ENCODE data around the gene ADCY9.
A peak's percentile ranks its signal among the peaks of the same experiment; 100 is the strongest.

The ADCY9 gene

GRCh38 chr16:4011225-4011939, 104.9 kb downstream of the ADCY9 start:
- Mint-ChIP-seq H3K4me1 (peaks cover 5% of the 10 kb centered on the region in 2 donors), H3K27ac (no peak overlapping the region), H3K36me3 (peaks cover 0 to 3% of the 10 kb centered on the region in 2 donors), H3K27me3 (no peaks in the 10 kb centered on the region), H3K9me3 (no peaks in the 10 kb centered on the region), H3K4me3 (no peak overlapping the region)
- DNase-seq (no peak), ATAC-seq (replicated peaks) (no peak)

GRCh38 chr16:4010225-4011158, 105.8 kb downstream of the ADCY9 start:
- no peak for ATAC-seq (replicated peaks)
- DNase-seq, result no peak
- H3K27ac Mint-ChIP-seq, result no peak overlapping the region
- no peaks in the 10 kb centered on the region for H3K27me3 Mint-ChIP-seq
- H3K4me3 Mint-ChIP-seq, result no peak overlapping the region
- peaks cover 0 to 3% of the 10 kb centered on the region in 2 donors for H3K36me3 Mint-ChIP-seq
- no peaks in the 10 kb centered on the region for H3K4me1 Mint-ChIP-seq
- H3K9me3 Mint-ChIP-seq, result no peaks in the 10 kb centered on the region

GRCh38 chr16:4009177-4009576, 107.1 kb downstream of the ADCY9 start:
- Mint-ChIP-seq H3K4me3 (no peak overlapping the region), H3K4me1 (no peaks in the 10 kb centered on the region), H3K36me3 (peaks cover 0 to 3% of the 10 kb centered on the region in 2 donors), H3K9me3 (no peaks in the 10 kb centered on the region), H3K27ac (no peak overlapping the region), H3K27me3 (no peaks in the 10 kb centered on the region)
- ATAC-seq (replicated peaks) (no peak), DNase-seq (no peak)

GRCh38 chr16:4008116-4008515, 108.1 kb downstream of the ADCY9 start:
- Mint-ChIP-seq H3K27me3 (no peaks in the 10 kb centered on the region), H3K27ac (no peak overlapping the region), H3K4me1 (no peaks in the 10 kb centered on the region), H3K36me3 (peaks cover 3% of the 10 kb centered on the region in 2 donors), H3K9me3 (no peaks in the 10 kb centered on the region), H3K4me3 (no peak overlapping the region)
- no peak for ATAC-seq (replicated peaks)
- no peak for DNase-seq

- Mint-ChIP-seq H3K4me1 (no peaks in the 10 kb centered on the region), H3K36me3 (peaks cover 3% of the 10 kb centered on the region in 2 donors), H3K9me3 (no peaks in the 10 kb centered on the region), H3K27me3 (no peaks in the 10 kb centered on the region), H3K27ac (no peak overlapping the region), H3K4me3 (no peak overlapping the region)
- DNase-seq (no peak), ATAC-seq (replicated peaks) (no peak)
Measured at GRCh38 chr16:4006397-4006999, 109.7 kb downstream of the ADCY9 start.

GRCh38 chr16:4005731-4006130, 110.5 kb downstream of the ADCY9 start:
- H3K27me3 Mint-ChIP-seq, result no peaks in the 10 kb centered on the region
- no peak for ATAC-seq (replicated peaks)

GRCh38 chr16:4005281-4005680, 111.0 kb downstream of the ADCY9 start:
- Mint-ChIP-seq H3K27me3 (no peaks in the 10 kb centered on the region), H3K4me1 (no peaks in the 10 kb centered on the region), H3K36me3 (peaks cover 3% of the 10 kb centered on the region in 2 donors), H3K27ac (no peak overlapping the region), H3K9me3 (no peaks in the 10 kb centered on the region), H3K4me3 (no peak overlapping the region)
- ATAC-seq (replicated peaks), result no peak
- DNase-seq, result no peak

More at GRCh38 chr16:4005731-4006130, 110.5 kb downstream of the ADCY9 start:
- no peaks in the 10 kb centered on the region for H3K9me3 Mint-ChIP-seq
- peaks cover 3% of the 10 kb centered on the region in 2 donors for H3K36me3 Mint-ChIP-seq
- no peak overlapping the region for H3K4me3 Mint-ChIP-seq
- no peak for DNase-seq
- H3K4me1 Mint-ChIP-seq, result no peaks in the 10 kb centered on the region
- H3K27ac Mint-ChIP-seq, result no peak overlapping the region

- no peak overlapping the region for H3K4me3 Mint-ChIP-seq
- H3K27me3 Mint-ChIP-seq, result no peaks in the 10 kb centered on the region
- H3K9me3 Mint-ChIP-seq, result no peaks in the 10 kb centered on the region
- peaks cover 3% of the 10 kb centered on the region in 2 donors for H3K36me3 Mint-ChIP-seq
- H3K27ac Mint-ChIP-seq, result no peak overlapping the region
- ATAC-seq (replicated peaks) (no peak), DNase-seq (no peak)
- H3K4me1 Mint-ChIP-seq, result no peaks in the 10 kb centered on the region
Measured at GRCh38 chr16:4004206-4004605, 112.0 kb downstream of the ADCY9 start.

- peak overlapping the region; percentile 15 for H3K27ac Mint-ChIP-seq
- no peak for DNase-seq
- H3K27me3 Mint-ChIP-seq, result no peaks in the 10 kb centered on the region
- no peak for ATAC-seq (replicated peaks)
- H3K9me3 Mint-ChIP-seq, result no peaks in the 10 kb centered on the region
- peaks cover 3% of the 10 kb centered on the region in 2 donors for H3K36me3 Mint-ChIP-seq
- no peak overlapping the region for H3K4me3 Mint-ChIP-seq
- H3K4me1 Mint-ChIP-seq, result no peaks in the 10 kb centered on the region
Measured at GRCh38 chr16:4003576-4003975, 112.7 kb downstream of the ADCY9 start.

- H3K36me3 Mint-ChIP-seq, result peaks cover 3% of the 10 kb centered on the region in 2 donors
- DNase-seq (no peak), ATAC-seq (replicated peaks) (no peak)
- H3K27me3 Mint-ChIP-seq, result no peaks in the 10 kb centered on the region
- H3K27ac Mint-ChIP-seq, result no peak overlapping the region
- no peaks in the 10 kb centered on the region for H3K9me3 Mint-ChIP-seq
- H3K4me1 Mint-ChIP-seq, result no peaks in the 10 kb centered on the region
- H3K4me3 Mint-ChIP-seq, result no peak overlapping the region
Measured at GRCh38 chr16:4003166-4003565, 113.1 kb downstream of the ADCY9 start.

GRCh38 chr16:4002121-4002520, 114.1 kb downstream of the ADCY9 start:
- ATAC-seq (replicated peaks) (no peak), DNase-seq (no peak)
- Mint-ChIP-seq H3K27me3 (no peaks in the 10 kb centered on the region), H3K4me1 (no peaks in the 10 kb centered on the region), H3K36me3 (peaks cover 3% of the 10 kb centered on the region in 2 donors), H3K9me3 (no peaks in the 10 kb centered on the region), H3K27ac (no peak overlapping the region), H3K4me3 (no peak overlapping the region)

GRCh38 chr16:3999479-4000325, 116.5 kb downstream of the ADCY9 start:
- H3K36me3 Mint-ChIP-seq, result peaks cover 0 to 3% of the 10 kb centered on the region in 2 donors
- H3K4me3 Mint-ChIP-seq, result no peak overlapping the region
- ATAC-seq (replicated peaks) (no peak), DNase-seq (no peak)
- no peaks in the 10 kb centered on the region for H3K9me3 Mint-ChIP-seq
- H3K27me3 Mint-ChIP-seq, result no peaks in the 10 kb centered on the region
- no peaks in the 10 kb centered on the region for H3K4me1 Mint-ChIP-seq
- H3K27ac Mint-ChIP-seq, result no peak overlapping the region

GRCh38 chr16:3998793-3999478, 117.3 kb downstream of the ADCY9 start:
- Mint-ChIP-seq H3K36me3 (peaks cover 0 to 3% of the 10 kb centered on the region in 2 donors), H3K27me3 (no peaks in the 10 kb centered on the region), H3K4me1 (no peaks in the 10 kb centered on the region), H3K4me3 (no peak overlapping the region), H3K9me3 (no peaks in the 10 kb centered on the region), H3K27ac (no peak overlapping the region)
- ATAC-seq (replicated peaks) (no peak), DNase-seq (no peak)
